GM19397 (cell line): ENCODE data around the gene ADAP1.

ENCODE experiments used
- ATAC-seq: cut with Tn5 transposase; IDR thresholded peaks from one replicate; pipeline ENCODE4 v1.9.1; 2021; ENCODE audit warnings: mild to moderate bottlenecking, moderate library complexity; ENCODE audit not compliant: unreplicated experiment

The ADAP1 gene

DNA sequence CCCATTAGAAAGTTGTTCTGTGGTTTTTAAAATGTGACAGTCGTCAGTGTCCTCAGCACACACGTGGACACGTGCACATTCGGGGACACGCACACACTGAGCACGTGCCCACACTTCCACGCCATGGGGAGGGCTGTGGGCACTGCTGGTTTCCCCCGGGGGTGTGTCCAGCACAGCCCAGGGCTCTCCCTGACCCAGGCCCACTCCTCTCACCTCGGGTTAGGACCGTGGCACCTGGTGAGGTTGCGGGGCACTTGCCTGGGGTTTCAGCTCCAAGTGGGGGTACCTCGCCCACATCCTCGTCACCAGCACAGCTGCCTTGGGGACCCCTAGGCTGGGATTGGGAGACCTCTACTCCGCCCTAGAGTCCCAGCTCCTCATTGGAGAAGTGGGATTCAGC, 57.4 kb downstream of the ADAP1 start:
- no peak for ATAC-seq

DNA sequence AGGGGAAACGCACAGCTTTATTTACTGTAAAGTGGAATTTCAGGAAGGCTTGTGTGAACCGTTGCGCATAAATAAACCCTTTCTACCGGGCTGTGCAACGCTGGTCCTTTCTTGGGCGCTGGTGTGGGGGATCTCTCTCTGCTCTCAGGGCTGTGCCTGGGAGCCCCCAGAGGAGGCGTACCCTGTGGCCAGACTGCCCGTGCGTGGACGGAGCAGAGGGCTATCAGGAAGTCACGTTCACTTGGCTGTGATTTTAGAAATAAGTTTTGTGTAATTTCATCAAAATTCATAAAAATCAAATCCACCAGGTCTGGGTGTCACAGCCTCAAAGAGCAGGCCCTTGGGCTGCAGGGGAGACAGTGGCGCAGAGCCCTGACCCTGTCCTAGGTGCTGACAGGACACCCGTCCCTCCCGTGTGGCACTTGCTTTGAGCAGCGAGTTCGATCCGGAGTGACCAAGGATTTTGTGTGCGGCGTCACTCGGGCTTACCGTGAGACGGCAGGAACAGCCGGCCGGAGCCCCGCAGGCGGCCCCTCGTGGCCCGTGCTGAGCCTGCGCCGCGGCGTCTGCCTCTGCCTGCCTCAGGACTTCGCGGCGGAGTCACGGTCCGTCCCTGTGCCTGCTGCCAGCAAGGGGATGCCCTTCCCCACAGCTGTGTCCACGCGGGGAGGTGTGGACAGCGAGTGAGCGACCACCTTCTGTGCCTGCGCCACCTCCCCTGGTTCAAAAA, 58.0 kb downstream of the ADAP1 start:
- no peak for ATAC-seq

DNA sequence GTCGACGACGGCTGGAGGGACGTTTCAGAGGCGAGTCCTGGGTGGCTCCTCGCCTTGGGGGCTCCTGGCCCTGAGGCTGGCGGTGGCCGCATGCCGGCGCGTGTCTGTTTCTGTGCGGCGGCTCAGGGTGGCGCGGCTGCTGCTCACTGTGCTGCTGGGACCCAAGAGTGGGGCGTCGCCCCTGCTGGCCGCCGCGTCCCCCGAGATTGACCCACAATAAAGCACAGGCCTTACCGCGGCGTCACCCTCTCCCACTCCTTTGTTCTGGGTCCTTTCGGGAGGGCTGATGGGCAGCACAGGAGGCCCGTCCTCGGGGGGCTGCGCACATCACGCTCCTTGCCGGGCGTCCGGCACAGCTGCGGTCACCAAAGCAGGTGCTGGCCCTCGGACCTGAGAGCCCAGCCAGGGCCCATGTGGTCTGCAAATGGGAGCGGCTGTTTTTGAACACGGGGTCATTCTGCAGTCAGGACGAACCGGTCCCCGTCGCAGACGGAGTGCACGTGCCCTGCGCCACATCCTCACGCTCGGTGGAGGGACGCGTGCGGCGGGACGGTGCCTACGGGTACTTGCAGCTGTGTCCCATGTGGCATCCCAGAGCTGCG, 58.9 kb downstream of the ADAP1 start:
- ATAC-seq: no peak

DNA sequence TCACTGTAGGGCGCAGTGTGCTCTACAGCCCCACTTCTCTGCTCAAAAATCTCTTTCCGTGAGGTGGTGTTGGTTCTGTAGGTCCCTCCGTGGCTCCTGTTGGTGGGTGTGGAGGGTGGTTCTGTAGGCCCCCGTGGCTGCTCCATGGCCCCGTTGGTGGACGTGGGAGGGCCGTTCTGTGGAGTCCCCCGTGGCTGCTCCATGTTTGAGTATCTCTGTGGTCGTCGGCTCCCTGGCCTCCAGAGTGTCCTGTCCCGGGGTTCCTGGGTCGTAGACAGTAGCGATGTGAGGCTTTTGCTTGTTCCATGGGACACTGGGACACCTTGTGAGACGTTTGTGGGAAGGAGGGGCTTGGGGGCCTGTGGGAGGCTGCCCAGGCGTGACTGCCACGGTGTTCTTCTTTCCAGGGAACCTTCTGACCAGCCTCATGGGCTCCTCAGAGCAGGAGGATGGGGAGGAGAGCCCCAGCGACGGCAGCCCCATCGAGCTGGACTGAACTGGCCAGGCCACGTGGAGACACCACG, 59.5 kb downstream of the ADAP1 start:
- ATAC-seq: no peak

DNA sequence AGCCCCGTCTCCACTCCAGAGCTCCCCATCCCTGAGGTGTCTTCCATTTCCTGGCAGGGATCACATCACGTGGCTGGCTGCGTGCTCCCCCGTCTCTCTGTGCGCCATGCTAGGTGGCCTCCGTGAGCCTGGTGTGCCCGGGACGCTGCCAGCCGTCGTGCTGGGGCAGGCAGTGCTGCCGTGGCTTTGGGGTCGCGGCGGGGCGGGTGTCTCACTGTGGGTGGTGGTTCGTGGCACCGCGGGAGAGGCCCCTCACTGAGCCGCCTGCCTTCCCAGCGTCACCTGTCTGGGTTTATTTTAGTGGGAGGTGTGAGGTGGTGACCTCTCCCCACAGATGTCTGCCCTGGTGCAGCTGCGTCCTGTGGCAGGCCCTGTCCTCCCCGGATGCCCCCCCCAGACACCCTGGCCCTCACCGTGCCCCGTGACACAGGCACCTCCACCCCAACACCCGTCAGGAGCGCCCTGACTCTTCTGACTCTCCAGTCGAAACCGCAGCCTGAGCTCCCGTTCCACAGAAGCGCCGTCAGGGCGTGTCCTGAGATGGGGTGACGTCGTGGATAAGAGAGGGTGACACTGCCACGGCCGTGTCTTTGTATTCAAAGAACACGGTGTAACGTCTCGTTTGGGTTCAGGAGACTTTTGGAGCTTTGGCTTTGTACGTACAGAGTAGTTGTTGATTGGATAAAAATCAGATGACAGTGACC, 60.2 kb downstream of the ADAP1 start:
- ATAC-seq: no peak

DNA sequence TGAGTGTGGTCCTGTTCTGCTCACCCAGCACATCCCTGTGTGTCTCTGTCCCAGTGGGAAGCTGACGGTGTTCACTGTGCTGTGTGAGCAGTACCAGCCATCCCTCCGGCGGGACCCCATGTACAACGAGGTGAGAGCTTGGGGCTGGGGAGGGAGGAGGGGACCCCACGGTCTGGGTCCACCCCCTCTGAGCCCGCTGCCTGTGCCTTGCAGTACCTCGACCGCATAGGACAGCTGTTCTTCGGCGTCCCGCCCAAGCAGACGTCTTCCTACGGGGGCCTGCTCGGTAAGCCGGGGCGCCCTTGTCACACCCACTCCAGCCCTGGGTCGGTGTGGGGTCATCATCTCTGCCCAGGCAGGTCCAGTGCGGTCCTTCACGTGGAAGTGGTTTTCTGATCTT, 60.8 kb downstream of the ADAP1 start:
- no peak for ATAC-seq

DNA sequence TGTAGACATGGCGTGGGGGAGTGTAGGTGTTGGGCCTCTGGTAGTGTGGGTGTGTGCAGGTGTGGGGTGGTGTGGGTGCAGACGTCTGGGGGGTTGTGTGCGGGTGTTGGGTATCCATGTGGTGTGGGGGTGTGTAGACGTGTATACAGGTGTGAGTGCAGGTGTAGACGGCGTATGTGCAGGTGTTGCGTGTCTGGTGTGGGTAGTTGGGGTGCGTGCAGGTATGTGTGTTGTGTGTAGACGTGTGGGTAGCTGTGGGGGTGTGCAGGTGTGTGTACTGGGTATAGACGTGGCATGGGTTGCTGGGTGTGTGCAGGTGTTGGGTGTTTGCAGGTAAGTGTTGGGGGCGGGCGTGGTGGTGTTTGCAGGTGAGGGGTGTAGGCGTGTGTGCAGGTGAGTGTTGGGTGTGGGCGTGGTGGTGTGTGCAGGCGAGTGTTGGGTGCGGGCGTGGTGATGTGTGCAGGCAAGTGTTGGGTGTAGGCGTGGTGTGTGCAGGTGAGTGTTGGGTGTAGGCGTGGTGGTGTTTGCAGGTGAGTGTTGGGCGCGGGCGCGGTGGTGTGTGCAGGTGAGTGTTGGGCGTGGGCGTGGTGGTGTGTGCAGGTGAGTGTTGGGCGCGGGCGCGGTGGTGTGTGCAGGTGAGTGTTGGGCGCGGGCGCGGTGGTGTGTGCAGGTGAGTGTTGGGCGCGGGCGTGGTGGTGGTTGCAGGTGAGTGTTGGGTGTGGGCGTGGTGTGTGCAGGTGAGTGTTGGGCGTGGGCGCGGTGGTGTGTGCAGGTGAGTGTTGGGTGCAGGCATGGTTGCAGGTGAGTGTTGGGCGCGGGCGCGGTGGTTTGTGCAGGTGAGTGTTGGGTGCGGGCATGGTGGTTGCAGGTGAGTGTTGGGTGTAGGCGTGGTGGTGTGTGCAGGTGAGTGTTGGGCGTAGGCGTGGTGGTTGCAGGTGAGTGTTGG, 61.6 kb downstream of the ADAP1 start:
- no peak for ATAC-seq

DNA sequence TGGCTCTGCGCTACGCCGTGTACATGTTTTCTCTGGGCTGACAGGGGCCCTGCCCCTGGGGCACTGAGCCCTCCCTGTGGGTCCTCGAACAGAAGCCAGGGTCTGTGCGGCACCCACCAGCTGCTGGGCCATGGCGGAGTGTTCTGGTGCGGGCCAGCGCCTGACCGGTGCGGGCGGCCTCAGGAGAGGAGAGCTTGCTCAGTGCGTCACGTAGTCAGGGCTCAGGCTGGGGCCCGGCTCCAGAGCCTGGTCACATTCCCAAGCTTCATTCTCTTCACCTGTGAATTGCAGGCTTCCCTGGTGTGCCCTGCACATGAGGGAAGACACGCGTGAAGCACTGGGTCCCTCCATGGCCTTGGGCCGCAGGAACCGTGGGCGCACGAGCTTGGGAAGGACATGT, 62.7 kb downstream of the ADAP1 start:
- no peak for ATAC-seq

DNA sequence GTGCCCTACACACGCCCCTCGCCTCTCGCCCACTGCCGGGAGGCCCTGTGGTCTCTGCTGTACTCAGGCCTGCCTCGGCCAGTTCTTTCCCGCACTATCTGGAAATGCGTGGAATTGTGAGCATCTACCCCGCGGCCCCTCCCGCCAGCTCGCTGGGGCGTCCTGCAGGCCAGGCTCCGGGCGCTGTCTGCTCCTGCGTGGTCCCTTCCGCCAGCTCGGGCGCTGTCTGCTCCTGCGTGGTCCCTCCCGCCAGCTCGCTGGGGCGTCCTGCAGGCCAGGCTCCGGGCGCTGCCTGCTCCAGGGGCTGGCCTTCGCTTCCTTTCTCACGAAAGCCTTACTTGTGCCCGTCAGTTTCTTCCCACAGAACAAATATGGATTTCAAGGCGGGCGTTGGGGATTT, 63.2 kb downstream of the ADAP1 start:
- ATAC-seq: no peak

DNA sequence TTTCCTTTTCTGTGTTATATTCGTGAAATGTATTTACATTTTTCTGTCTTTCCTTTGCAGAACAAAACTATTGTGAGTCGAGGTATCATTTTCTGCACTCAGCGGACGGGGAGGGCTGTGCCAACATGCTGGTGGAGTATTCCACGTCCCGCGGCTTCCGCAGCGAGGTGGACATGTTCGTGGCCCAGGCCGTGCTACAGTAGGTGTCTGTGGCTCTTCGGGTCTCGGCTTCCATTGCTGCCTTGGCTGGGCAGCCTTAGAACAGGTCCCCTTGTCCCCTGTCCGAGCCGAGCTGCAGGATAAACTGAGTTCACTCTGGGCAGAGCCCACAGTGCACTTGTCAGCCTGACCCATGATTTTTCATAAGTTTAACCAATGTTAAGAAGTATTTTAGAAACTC, 63.6 kb downstream of the ADAP1 start:
- no peak for ATAC-seq

DNA sequence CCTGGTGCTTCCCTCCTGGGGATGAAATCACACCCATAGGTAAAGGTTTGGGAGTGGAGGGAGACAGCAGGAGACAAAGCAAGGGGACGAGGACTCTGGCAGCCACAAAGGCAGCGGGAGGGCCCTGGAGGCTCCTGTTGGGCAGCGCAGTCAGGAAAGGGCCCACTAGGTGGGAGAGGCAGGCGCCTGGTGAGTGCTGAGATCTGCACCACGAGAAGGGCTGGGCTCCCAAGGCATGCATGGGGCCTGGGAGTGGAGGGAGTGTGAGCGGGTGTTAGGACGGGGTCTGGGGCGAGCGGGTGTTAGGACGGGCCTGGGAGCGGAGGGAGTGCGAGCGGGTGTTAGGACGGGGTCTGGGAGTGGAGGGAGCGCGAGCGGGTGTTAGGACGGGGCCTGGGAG, 65.1 kb downstream of the ADAP1 start:
- ATAC-seq: no peak

DNA sequence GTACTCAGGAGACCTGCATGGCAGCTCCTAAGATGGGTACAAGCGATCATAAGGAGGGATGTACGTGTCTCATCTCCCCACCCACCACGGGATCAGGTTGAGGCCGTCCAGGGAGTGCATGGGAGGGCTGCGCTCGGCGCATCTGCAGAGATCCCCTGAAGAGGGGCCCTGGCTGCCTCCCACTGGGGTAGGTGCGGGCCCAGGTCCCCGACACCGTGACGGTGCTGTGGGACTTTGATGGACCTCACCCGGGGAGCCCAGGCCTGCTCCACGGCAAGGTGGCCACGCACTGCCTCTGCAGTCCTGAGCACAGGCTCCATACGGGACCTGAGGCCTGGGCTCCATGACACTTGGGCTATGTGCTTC, 65.5 kb downstream of the ADAP1 start:
- no peak for ATAC-seq

DNA sequence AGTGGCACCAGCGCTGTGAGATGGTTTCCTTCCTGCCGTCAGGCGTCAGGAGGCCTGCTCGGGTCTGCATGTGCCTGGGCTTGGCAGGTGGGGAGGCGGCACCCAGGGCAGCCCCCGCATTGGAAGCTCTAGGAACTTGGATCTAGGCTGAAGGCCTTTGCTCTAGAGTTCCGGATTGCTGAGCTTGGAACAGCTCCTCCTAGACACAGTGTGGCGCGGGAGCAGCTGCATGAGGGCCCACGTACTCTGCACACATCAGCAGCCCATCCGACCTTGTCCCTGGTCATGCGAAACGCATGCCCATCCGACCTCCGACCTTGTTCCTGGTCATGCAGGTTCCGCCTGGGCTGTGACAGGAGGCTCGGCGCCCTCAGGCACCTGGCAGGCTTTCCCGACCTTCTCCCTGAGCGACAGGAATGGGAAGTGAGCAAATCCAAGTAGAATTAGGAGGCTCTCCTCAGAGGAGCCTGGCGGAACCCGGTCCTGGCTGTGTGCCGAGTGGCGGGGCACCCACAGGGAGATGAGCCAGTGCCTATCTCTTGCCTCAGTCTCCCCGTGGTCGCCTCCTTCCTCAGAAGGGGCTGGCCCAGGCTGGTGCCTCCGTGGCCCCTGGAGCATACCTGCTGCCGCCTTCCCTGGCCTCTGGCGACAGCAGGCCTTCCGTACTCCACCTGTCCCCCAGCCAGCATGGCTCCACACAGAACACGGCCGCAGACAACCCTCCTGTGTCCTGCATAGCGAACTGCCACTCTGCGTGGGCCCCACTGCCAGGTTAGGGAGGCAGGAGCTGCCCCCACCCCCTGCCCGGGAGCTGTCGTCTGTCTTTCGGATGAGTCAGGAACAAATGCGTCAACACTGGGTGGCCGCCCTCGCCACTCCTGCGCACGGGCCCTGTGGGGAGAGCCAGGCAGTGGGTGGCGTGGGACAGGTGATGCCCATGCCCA, 66.1 kb downstream of the ADAP1 start:
- no peak for ATAC-seq

DNA sequence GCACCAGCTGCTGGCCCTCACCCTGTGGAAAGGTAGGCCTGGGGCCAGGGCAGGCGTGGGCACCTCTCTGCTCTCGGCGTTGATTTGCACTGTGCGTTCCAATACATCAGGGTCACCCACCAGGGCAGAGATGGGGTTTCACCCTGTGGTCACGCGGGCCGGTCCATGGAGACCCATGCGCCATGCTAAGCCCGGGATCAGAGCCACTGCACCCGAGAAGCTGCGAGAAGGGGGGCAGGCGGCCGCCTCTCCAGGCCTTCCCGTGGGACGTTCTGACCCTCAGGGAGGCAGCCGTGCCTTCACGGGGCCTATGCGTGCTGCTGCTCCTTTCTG, 67.0 kb downstream of the ADAP1 start:
- ATAC-seq: no peak

DNA sequence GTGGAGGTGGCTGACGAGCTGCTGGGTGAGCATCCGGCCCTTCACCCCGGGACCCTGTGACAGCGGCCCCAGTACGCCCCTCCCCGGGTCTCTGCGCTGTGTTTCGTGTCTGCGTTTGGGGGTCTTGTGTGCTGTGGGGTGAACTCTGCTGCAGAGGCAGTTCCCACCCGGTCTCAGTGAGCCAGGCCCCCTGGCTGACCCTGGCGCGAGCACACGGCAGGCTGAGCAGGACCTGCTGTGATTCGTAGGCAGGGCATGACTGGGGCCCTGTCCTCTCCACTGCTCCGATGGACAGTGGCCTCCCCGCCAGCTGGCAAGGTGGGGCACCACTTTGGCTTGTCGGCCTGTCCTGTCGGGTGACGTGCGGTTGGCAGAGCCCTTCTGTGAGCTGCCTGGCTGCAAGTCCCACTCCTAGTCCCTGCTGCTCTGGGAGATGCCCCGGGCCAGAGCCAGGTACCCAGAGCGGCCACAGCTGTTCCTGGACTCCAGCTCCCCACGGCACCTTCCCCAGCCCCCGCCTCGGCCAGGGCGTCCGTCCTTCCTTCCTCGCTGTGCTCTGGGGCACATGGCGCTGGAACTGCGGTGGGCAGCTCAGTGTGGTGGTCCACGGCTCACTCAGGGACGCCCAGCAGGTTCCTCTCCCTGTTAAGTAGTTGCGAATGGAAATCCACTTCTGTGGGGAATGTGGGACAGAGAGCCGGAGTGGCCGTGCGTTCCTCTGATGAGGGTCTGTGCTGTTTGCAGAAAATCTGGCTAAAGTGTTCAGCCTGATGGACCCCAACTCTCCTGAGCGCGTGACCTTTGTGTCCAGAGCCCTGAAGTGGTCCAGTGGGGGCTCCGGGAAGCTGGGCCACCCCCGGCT, 67.6 kb downstream of the ADAP1 start:
- ATAC-seq: no peak

DNA sequence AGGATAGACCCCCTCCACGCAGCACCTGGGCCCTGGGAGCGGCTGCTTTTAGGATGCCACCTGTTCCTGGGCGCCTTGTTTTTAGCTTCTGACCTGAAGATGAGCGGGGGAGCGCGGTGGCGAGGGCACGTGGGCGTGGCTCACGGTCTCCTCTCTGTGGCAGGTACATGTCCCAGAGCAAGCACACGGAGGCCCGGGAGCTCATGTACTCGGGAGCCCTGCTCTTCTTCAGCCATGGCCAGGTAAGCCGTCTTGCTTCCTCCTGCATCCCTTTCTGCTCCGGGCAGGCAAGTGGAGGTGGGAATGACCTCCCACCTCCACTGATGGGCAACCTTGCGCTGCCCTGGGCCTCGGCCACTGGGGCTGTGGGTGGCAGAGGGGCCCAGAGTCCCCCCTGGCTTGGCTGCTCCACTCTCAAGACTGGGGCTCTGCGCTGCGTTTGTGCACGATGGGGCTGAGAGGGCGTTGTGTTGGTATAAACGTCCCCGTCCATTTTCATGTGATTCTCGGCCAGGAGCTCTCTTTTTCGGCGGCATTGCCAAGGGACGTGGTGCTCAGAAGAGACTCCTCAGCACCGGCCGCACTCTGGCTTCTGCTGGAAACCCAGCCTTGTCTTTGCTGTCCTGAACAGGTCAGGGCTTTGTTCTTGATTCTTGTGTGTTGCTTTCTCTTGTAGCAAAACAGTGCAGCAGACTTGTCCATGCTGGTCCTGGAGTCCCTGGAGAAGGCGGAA, 68.4 kb downstream of the ADAP1 start:
- ATAC-seq: no peak

DNA sequence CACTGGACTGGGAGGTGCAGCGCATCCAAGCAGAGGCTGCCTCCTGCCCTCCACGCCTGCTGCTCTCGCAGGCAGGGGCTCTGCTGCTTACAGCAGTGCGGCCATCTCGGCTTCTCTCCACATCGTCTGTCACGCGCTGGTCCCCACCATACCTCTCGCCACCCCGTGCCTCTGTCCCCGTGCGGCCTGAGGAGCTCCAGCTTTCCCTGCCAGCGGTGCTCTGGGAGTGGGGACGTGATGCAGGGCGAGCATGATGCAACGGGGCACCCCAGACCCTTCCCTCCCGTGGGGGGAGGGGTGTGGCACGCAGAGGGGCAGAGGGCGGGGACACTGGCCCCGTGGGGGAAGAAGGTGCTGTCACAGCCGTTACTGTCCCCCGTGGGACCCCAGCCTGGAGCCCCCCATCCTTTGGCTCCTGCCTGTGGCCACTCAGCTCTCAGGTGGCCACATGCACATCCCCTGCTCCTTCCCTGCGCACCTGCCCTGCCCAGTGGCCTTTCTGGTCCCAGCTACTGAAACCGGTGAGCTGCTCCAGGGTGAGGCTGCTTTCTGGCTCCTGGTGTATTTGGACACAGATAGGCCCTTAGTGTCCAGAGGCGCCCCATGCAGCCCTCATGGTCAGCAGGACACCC, 69.1 kb downstream of the ADAP1 start:
- ATAC-seq: no peak
